HepG2 (cell line): ENCODE measurements around the gene NPC1. TPM values are rescaled to one million over a fixed set of nuclear protein-coding genes. Genes with fewer than 3 reads are reported as not detected.
A peak's percentile ranks its signal among the peaks of the same experiment; 100 is the strongest.

Experiments
- ARNT ChIP-seq: fragments of 450-650 bp; IDR thresholded peaks from 2 replicates; pipeline ENCODE4 v1.6.1; 2017
- EED ChIP-seq: sonication (generic); formaldehyde crosslinking; IDR thresholded peaks from 2 replicates; pipeline ENCODE4 v1.5.0; 2020; ENCODE audit warnings: mild to moderate bottlenecking, missing genetic modification reagents
- FOXA1 ChIP-seq, 2 experiments: fragments of 450-650 bp in 1 of 2; sonication (generic) in 1 of 2; formaldehyde crosslinking in 1 of 2; IDR thresholded peaks; 2 replicates each; pipeline versions ENCODE4 v1.4.0 to v1.6.1; 2016 to 2020; ENCODE audit warnings: missing genetic modification reagents in 1 of 2
- FOXJ3 ChIP-seq: sonication (generic); formaldehyde crosslinking; IDR thresholded peaks from 2 replicates; pipeline ENCODE4 v1.4.0; 2020; ENCODE audit warnings: missing genetic modification reagents, mild to moderate bottlenecking, borderline replicate concordance
- HDAC2 ChIP-seq: sonication (generic); formaldehyde crosslinking; IDR thresholded peaks from 2 replicates; pipeline ENCODE4 v1.4.0; 2020; ENCODE audit warnings: missing genetic modification reagents
- KDM2A ChIP-seq: sonication (generic); formaldehyde crosslinking; IDR thresholded peaks from 2 replicates; pipeline ENCODE4 v1.4.0; 2020; ENCODE audit warnings: low read depth, missing genetic modification reagents, borderline replicate concordance
- KLF12 ChIP-seq: sonication (generic); formaldehyde crosslinking; IDR thresholded peaks from 2 replicates; pipeline ENCODE4 v1.4.0; 2020; ENCODE audit warnings: missing genetic modification reagents, borderline replicate concordance
- MEIS2 ChIP-seq: sonication (generic); formaldehyde crosslinking; IDR thresholded peaks from 2 replicates; pipeline ENCODE4 v1.9.0; 2021; ENCODE audit warnings: mild to moderate bottlenecking, missing genetic modification reagents
- MZF1 ChIP-seq: sonication (generic); formaldehyde crosslinking; IDR thresholded peaks from 2 replicates; pipeline ENCODE4 v1.8.1; 2023; ENCODE audit warnings: mild to moderate bottlenecking, missing genetic modification reagents, borderline replicate concordance
- NFKBIZ ChIP-seq: IDR thresholded peaks from 2 replicates; pipeline ENCODE4 v1.6.1; 2018; ENCODE audit warnings: missing genetic modification reagents, missing compliant biosample characterization
- NR2F6 ChIP-seq, 2 experiments: IDR thresholded peaks; 2 replicates each; pipeline ENCODE4 v1.6.1; 2016; ENCODE audit warnings: antibody characterized with exemption in 1 of 2, mild to moderate bottlenecking in 1 of 2
- SRSF1 ChIP-seq: fragments of 200-400 bp; formaldehyde crosslinking; optimal IDR thresholded peaks from 2 replicates; pipeline ENCODE3; 2017; ENCODE audit warnings: mild to moderate bottlenecking, low read depth, low read length, moderate library complexity
- TEAD2 ChIP-seq: sonication (generic); formaldehyde crosslinking; IDR thresholded peaks from 2 replicates; pipeline ENCODE4 v1.9.0; 2021; ENCODE audit warnings: missing genetic modification reagents
- TP53 ChIP-seq: sonication (generic); formaldehyde crosslinking; conservative IDR thresholded peaks from 2 replicates; pipeline ENCODE4 v1.4.0; 2020; ENCODE audit warnings: missing genetic modification reagents
- TSC22D2 ChIP-seq: sonication (generic); formaldehyde crosslinking; IDR thresholded peaks from 2 replicates; pipeline ENCODE4 v1.5.1; 2020; ENCODE audit warnings: missing genetic modification reagents, mild to moderate bottlenecking, borderline replicate concordance
- ZBTB1 ChIP-seq: sonication (generic); formaldehyde crosslinking; IDR thresholded peaks from 2 replicates; pipeline ENCODE4 v1.4.0; 2020; ENCODE audit warnings: missing genetic modification reagents, borderline replicate concordance
- ZKSCAN8 ChIP-seq: IDR thresholded peaks from 2 replicates; pipeline ENCODE4 v1.6.1; 2016; ENCODE audit warnings: borderline replicate concordance, missing genetic modification reagents, missing compliant biosample characterization
- ZNF33B ChIP-seq: sonication (generic); formaldehyde crosslinking; IDR thresholded peaks from 2 replicates; pipeline ENCODE4 v1.5.1; 2020; ENCODE audit warnings: mild to moderate bottlenecking, missing genetic modification reagents
- ZNF367 ChIP-seq: sonication (generic); formaldehyde crosslinking; IDR thresholded peaks from 2 replicates; pipeline ENCODE4 v1.4.0; 2020; ENCODE audit warnings: missing genetic modification reagents, borderline replicate concordance
- ZNF468 ChIP-seq: sonication (generic); formaldehyde crosslinking; IDR thresholded peaks from 2 replicates; pipeline ENCODE4 v1.8.0; 2022; ENCODE audit warnings: mild to moderate bottlenecking, moderate library complexity, missing genetic modification reagents
- ZNF674 ChIP-seq: sonication (generic); formaldehyde crosslinking; IDR thresholded peaks from 2 replicates; pipeline ENCODE4 v1.5.0; 2020; ENCODE audit warnings: low read depth, mild to moderate bottlenecking, missing genetic modification reagents
- ZNF775 ChIP-seq: sonication (generic); formaldehyde crosslinking; IDR thresholded peaks from 2 replicates; pipeline ENCODE4 v1.4.0; 2020; ENCODE audit warnings: missing genetic modification reagents, mild to moderate bottlenecking, moderate library complexity, borderline replicate concordance
- ZNF782 ChIP-seq: sonication (generic); formaldehyde crosslinking; IDR thresholded peaks from 2 replicates; pipeline ENCODE4 v1.4.0; 2020; ENCODE audit warnings: missing genetic modification reagents, mild to moderate bottlenecking, borderline replicate concordance
- ZNF839 ChIP-seq: sonication (generic); formaldehyde crosslinking; IDR thresholded peaks from 2 replicates; pipeline ENCODE4 v1.4.0; 2020; ENCODE audit warnings: missing genetic modification reagents, mild to moderate bottlenecking, borderline replicate concordance
- ZSCAN5A ChIP-seq: sonication (generic); formaldehyde crosslinking; IDR thresholded peaks from 2 replicates; pipeline ENCODE4 v1.8.0; 2022; ENCODE audit warnings: mild to moderate bottlenecking, missing genetic modification reagents, borderline replicate concordance
- polyA plus RNA-seq, 8 experiments: library from polyadenylated mRNA; depleted of rRNA in 3 of 8; stranded (reverse) in 7 of 8; unstranded in 1 of 8; fragments of >200 nt; fragmentation: Illumina TruSeq in 4 of 8; extraction: Trizol in 4 of 8; gene quantifications; 2 replicates each; pipeline versions ENCODE4 v1.2.1 to v1.2.3, GENCODE V29; 2011 to 2016; ENCODE audit warnings: low read depth in 4 of 8, missing spikeins in 1 of 8, mixed read lengths in 1 of 8; ENCODE audit not compliant: insufficient read depth in 1 of 8
- total RNA-seq, 5 experiments: library from RNA; depleted of rRNA; stranded (reverse); fragments of >200 nt; fragmentation: Illumina TruSeq; extraction: Trizol; gene quantifications; 2 replicates each; pipeline ENCODE4 v1.2.3, GENCODE V29; 2016; ENCODE audit warnings: low read depth in 1 of 5
- TF ChIP-seq, protein P1 (sequence below): fragments of 450-650 bp; IDR thresholded peaks from 2 replicates; pipeline ENCODE4 v1.6.1; 2016
- TF ChIP-seq, protein P2 (sequence below): sonication (generic); formaldehyde crosslinking; IDR thresholded peaks from 2 replicates; pipeline ENCODE4 v1.4.0; 2020; ENCODE audit warnings: missing genetic modification reagents, low read depth, mild to moderate bottlenecking, borderline replicate concordance
- TF ChIP-seq, protein P3 (sequence below): IDR thresholded peaks from 2 replicates; pipeline ENCODE4 v1.6.1; 2016; ENCODE audit warnings: mild to moderate bottlenecking

Gene NPC1
- total and polyA plus RNA-seq, 2 of the 13 experiments (the other 11 are each of a cell fraction or from before 2014, with no cell fraction given) = 46.5 to 114 TPM

GRCh38 chr18:23605941-23606340, 19.6 kb upstream of the NPC1 start (continued):
- TF ChIP-seq, protein P1, sequence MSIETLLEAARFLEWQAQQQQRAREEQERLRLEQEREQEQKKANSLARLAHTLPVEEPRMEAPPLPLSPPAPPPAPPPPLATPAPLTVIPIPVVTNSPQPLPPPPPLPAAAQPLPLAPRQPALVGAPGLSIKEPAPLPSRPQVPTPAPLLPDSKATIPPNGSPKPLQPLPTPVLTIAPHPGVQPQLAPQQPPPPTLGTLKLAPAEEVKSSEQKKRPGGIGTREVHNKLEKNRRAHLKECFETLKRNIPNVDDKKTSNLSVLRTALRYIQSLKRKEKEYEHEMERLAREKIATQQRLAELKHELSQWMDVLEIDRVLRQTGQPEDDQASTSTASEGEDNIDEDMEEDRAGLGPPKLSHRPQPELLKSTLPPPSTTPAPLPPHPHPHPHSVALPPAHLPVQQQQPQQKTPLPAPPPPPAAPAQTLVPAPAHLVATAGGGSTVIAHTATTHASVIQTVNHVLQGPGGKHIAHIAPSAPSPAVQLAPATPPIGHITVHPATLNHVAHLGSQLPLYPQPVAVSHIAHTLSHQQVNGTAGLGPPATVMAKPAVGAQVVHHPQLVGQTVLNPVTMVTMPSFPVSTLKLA = no peak
- TF ChIP-seq ZSCAN5A (CRISPR knock-in tag) = no peak
- no peak for TF ChIP-seq ZKSCAN8 (CRISPR knock-in tag)
- TF ChIP-seq KLF12 (CRISPR knock-in tag) = no peak
- TF ChIP-seq NR2F6 (IDR thresholded peaks at IDR 0.05) = no peak
- TF ChIP-seq NR2F6 (CRISPR knock-in tag; IDR thresholded peaks at IDR 0.05) = peak; percentile 31; the same call in 1 of the 2 replicates
- no peak for TF ChIP-seq ARNT
- TF ChIP-seq HDAC2 = peak; percentile 19; the same call in 1 of the 2 replicates
- TF ChIP-seq KDM2A = no peak
- TF ChIP-seq, protein P2, sequence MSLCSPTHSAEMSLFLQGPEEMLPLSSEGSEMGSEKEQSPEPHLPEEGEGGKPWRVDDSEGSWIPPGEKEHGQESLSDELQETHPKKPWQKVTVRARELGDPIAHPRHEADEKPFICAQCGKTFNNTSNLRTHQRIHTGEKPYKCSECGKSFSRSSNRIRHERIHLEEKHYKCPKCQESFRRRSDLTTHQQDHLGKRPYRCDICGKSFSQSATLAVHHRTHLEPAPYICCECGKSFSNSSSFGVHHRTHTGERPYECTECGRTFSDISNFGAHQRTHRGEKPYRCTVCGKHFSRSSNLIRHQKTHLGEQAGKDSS (CRISPR knock-in tag) = no peak
- no peak for TF ChIP-seq ZNF367 (CRISPR knock-in tag)
- TF ChIP-seq EED (CRISPR knock-in tag) = no peak
- no peak for TF ChIP-seq NFKBIZ (CRISPR knock-in tag)
- TF ChIP-seq SRSF1 = no peak
- no peak for TF ChIP-seq FOXJ3 (CRISPR knock-in tag)
- no peak for TF ChIP-seq MEIS2 (CRISPR knock-in tag)
- no peak for TF ChIP-seq TP53
- no peak for TF ChIP-seq MZF1 (CRISPR knock-in tag)
- TF ChIP-seq ZNF782 (CRISPR knock-in tag) = no peak
- no peak for TF ChIP-seq ZNF33B
- TF ChIP-seq ZNF775 (CRISPR knock-in tag) = no peak
- TF ChIP-seq ZNF468 (CRISPR knock-in tag) = no peak
- no peak for TF ChIP-seq TEAD2 (CRISPR knock-in tag)
- no peak for TF ChIP-seq ZBTB1 (CRISPR knock-in tag)
- TF ChIP-seq TSC22D2 (CRISPR knock-in tag) = no peak
- TF ChIP-seq, protein P3, sequence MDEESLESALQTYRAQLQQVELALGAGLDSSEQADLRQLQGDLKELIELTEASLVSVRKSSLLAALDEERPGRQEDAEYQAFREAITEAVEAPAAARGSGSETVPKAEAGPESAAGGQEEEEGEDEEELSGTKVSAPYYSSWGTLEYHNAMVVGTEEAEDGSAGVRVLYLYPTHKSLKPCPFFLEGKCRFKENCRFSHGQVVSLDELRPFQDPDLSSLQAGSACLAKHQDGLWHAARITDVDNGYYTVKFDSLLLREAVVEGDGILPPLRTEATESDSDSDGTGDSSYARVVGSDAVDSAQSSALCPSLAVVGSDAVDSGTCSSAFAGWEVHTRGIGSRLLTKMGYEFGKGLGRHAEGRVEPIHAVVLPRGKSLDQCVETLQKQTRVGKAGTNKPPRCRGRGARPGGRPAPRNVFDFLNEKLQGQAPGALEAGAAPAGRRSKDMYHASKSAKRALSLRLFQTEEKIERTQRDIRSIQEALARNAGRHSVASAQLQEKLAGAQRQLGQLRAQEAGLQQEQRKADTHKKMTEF = no peak
- TF ChIP-seq FOXA1 (IDR thresholded peaks at IDR 0.05) = no peak
- TF ChIP-seq FOXA1 (CRISPR knock-in tag; IDR thresholded peaks at IDR 0.05) = 0 out of 2 replicates have a peak, but pooled peaks have one; percentile 25
- no peak for TF ChIP-seq ZNF674 (CRISPR knock-in tag)
- TF ChIP-seq ZNF839 (CRISPR knock-in tag) = no peak
